ENCODE data around the gene PC.

DNA sequence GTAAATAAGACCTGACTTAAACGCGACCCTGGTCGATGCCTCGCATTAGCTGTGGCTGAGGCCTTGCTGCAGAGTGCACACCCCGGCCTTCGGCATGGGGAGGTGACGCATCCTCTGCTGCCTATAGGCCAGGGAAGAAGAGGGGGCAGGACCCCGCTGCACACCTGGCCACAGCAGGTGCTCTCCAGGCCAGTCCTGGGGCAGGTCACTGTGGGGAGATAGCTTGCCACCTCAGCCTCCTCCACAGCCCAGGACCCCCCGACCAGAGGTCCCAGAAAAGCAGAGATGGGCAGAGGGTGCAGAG is 88.7 kb downstream of the PC start:
- no peak for TF ChIP-seq EZH2 (optimal IDR thresholded peaks at IDR 0.05; ENCODE audit: low read depth, low read length)
- TF ChIP-seq, protein P1, sequence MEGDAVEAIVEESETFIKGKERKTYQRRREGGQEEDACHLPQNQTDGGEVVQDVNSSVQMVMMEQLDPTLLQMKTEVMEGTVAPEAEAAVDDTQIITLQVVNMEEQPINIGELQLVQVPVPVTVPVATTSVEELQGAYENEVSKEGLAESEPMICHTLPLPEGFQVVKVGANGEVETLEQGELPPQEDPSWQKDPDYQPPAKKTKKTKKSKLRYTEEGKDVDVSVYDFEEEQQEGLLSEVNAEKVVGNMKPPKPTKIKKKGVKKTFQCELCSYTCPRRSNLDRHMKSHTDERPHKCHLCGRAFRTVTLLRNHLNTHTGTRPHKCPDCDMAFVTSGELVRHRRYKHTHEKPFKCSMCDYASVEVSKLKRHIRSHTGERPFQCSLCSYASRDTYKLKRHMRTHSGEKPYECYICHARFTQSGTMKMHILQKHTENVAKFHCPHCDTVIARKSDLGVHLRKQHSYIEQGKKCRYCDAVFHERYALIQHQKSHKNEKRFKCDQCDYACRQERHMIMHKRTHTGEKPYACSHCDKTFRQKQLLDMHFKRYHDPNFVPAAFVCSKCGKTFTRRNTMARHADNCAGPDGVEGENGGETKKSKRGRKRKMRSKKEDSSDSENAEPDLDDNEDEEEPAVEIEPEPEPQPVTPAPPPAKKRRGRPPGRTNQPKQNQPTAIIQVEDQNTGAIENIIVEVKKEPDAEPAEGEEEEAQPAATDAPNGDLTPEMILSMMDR (IDR thresholded peaks at IDR 0.05; ENCODE audit: low read length) = no peak

Data from MM.1S (cell line).